HG03039 (cell line): Measurements from ENCODE around the gene PHB1.
"Not testable (repeated sequence)": the region's sequence is repeated elsewhere in the genome, so short reads cannot be mapped to it uniquely, and the experiment has no call there.

Experiments used
- ATAC-seq: cut with Tn5 transposase; IDR thresholded peaks from one replicate; pipeline ENCODE4 v1.9.1; 2021; ENCODE audit warnings: mild to moderate bottlenecking, moderate library complexity; ENCODE audit not compliant: unreplicated experiment

PHB1 gene

GRCh38 chr17:49439673-49440571 lies 25.2 kb upstream of the PHB1 start:
- ATAC-seq = no peak

GRCh38 chr17:49439305-49439672 lies 24.6 kb upstream of the PHB1 start:
- ATAC-seq = no peak

GRCh38 chr17:49438436-49439278 lies 24.0 kb upstream of the PHB1 start:
- no peak for ATAC-seq

GRCh38 chr17:49437696-49438435 lies 23.2 kb upstream of the PHB1 start:
- no peak for ATAC-seq

- ATAC-seq = no peak
Observed at GRCh38 chr17:49436174-49436573, 21.5 kb upstream of the PHB1 start.

- ATAC-seq = no peak
Observed at GRCh38 chr17:49435671-49436029, 21.0 kb upstream of the PHB1 start.

GRCh38 chr17:49434821-49435670 lies 20.4 kb upstream of the PHB1 start:
- ATAC-seq = no peak

- ATAC-seq = no peak
Observed at GRCh38 chr17:49433000-49433694, 18.5 kb upstream of the PHB1 start.

GRCh38 chr17:49431743-49432142 lies 17.1 kb upstream of the PHB1 start:
- no peak for ATAC-seq

GRCh38 chr17:49425004-49425286 lies 10.3 kb upstream of the PHB1 start:
- no peak for ATAC-seq

- not testable (repeated sequence) for ATAC-seq
Observed at GRCh38 chr17:49424276-49425003, 9.8 kb upstream of the PHB1 start.

GRCh38 chr17:49422714-49423113 lies 8.0 kb upstream of the PHB1 start:
- ATAC-seq = no peak

- not testable (repeated sequence) for ATAC-seq
Observed at GRCh38 chr17:49419761-49420160, 5.1 kb upstream of the PHB1 start.

- not testable (repeated sequence) for ATAC-seq
Observed at GRCh38 chr17:49418754-49419740, 4.4 kb upstream of the PHB1 start.

GRCh38 chr17:49414271-49414621 lies 436 bp downstream of the PHB1 start:
- ATAC-seq = peak; percentile 4

GRCh38 chr17:49409066-49409465 lies 5.6 kb downstream of the PHB1 start:
- no peak for ATAC-seq

GRCh38 chr17:49407981-49408501 lies 6.6 kb downstream of the PHB1 start:
- ATAC-seq = peak; percentile 50

GRCh38 chr17:49407086-49407485 lies 7.6 kb downstream of the PHB1 start:
- ATAC-seq = no peak
